Measurements from ENCODE around the gene KCNJ8.

DNA sequence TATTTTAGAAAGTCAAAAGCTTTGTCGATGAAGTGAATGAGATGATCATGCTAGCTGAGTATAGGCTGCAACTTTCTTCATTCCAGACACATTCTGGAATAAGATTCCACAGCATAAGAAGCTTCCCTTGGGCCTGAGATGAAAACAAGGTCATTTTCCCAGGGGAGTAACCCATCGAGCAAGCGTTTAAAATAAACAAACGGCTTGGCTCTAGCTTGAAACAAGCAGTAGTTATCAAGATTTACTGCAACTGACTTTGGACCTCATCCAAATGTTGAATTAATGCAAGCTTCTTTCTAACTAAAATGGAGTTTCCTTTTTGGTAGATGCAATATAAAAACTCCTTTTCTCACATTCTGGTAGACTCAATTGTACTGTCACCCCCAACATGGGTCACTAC lies 23.0 kb downstream of the KCNJ8 start:
- TF ChIP-seq EZH2 (IDR thresholded peaks at IDR 0.05; ENCODE audit: insufficient read depth, poor library complexity, severe bottlenecking) (no peak), EZH2phosphoT487 (IDR thresholded peaks at IDR 0.05; ENCODE audit: insufficient read depth, low read depth) (no peak)
